Stomach (tissue), 9 donors: Measurements from ENCODE around the gene SNX3. TPM values are rescaled to one million over a fixed set of nuclear protein-coding genes. Genes with fewer than 3 reads are reported as not detected.

Experiments
- DNase-seq, 2 donors: peaks; one replicate each; pipeline versions ENCODE4 v3.0.0 to v3.0.0-alpha.2; 2013 to 2019
- H3K27ac ChIP-seq, 5 donors: fragments of 200-600 bp in 4 of 5; sonication (generic) in 4 of 5; one replicate each; pipeline ENCODE4 v1.5.1; 2013 to 2019; ENCODE audit warnings: mild to moderate bottlenecking in 1 of 5, moderate library complexity in 1 of 5
- H3K27me3 ChIP-seq, 3 donors: fragments of 200-600 bp; sonication (generic); one replicate each; pipeline ENCODE4 v1.5.1; 2017 to 2019; ENCODE audit warnings: mixed run types in 1 of 3
- H3K36me3 ChIP-seq, 4 donors: fragments of 200-600 bp; sonication (generic); 1 replicate in 3 of 4; 2 replicates in 1 of 4; pipeline ENCODE4 v1.5.1; 2016 to 2019
- H3K4me1 ChIP-seq, 4 donors: fragments of 200-600 bp; sonication (generic); one replicate each; pipeline ENCODE4 v1.5.1; 2016 to 2019
- H3K4me3 ChIP-seq, 4 donors: fragments of 200-600 bp; sonication (generic) in 3 of 4; one replicate each; pipeline ENCODE4 v1.5.1; 2016 to 2019; ENCODE audit warnings: mild to moderate bottlenecking in 1 of 4
- H3K9me3 ChIP-seq, 4 donors: fragments of 200-600 bp; sonication (generic); one replicate each; pipeline ENCODE4 v1.5.1; 2016 to 2019
- EP300 ChIP-seq: sonication (generic); formaldehyde crosslinking; IDR thresholded peaks from one replicate; pipeline ENCODE4 v1.6.1; 2017; ENCODE audit warnings: antibody characterized with exemption
- POLR2A ChIP-seq, 4 donors: fragments of 450-650 bp; IDR thresholded peaks; one replicate each; pipeline ENCODE4 v1.6.1; 2016; ENCODE audit warnings: antibody characterized with exemption in 4 of 4, control low read depth in 2 of 4, mild to moderate bottlenecking in 1 of 4, moderate library complexity in 1 of 4
- POLR2AphosphoS5 ChIP-seq, 3 donors: sonication (generic); formaldehyde crosslinking; IDR thresholded peaks; one replicate each; pipeline ENCODE4 v1.6.1; 2016; ENCODE audit warnings: antibody characterized with exemption in 3 of 3
- WGBS, 5 donors: extraction: QIAGEN DNeasy Blood & Tissue Kit in 3 of 5; methylation state at CpG; one replicate each; pipeline versions ENCODE4 v1.1.5 to v1.1.7; 2013 to 2018; 5-methylcytosine and 5-hydroxymethylcytosine counted together
- intact Hi-C: fragments of 100-400 bp; cut with DNase I; formaldehyde crosslinking; loops from one replicate; pipeline ENCODE4 v1.15.1; 2023; ENCODE audit warnings: low total_unique reads
- polyA plus RNA-seq, 3 donors: library from polyadenylated mRNA; stranded (reverse); fragments of 200-250 nt; gene quantifications; one replicate each; pipeline ENCODE4 v1.2.3, GENCODE V29; 2013
- total RNA-seq, 5 donors: library from RNA; depleted of rRNA; stranded (reverse); fragments of >200 nt; gene quantifications; one replicate each; pipeline versions ENCODE4 v1.1.0 to v1.2.3, GENCODE V29; 2014 to 2016
- TF ChIP-seq, protein P1 (sequence below), 7 experiments: fragments of 450-650 bp in 4 of 7; fragments of 200-600 bp in 3 of 7; sonication (generic) in 3 of 7; IDR thresholded peaks; one replicate each; pipeline ENCODE4 v1.5.1; 2016 to 2019; ENCODE audit warnings: antibody characterized with exemption in 7 of 7, control low read depth in 2 of 7, mild to moderate bottlenecking in 1 of 7
- donor health status: healthy with polysubstance abuse.
- donor health status: Bipolar disorder and iron deficiency.
- donor health status: healthy.

The SNX3 gene
- total and polyA plus RNA-seq, 8 donors: 46.1 to 199 (median 144) TPM

DNA sequence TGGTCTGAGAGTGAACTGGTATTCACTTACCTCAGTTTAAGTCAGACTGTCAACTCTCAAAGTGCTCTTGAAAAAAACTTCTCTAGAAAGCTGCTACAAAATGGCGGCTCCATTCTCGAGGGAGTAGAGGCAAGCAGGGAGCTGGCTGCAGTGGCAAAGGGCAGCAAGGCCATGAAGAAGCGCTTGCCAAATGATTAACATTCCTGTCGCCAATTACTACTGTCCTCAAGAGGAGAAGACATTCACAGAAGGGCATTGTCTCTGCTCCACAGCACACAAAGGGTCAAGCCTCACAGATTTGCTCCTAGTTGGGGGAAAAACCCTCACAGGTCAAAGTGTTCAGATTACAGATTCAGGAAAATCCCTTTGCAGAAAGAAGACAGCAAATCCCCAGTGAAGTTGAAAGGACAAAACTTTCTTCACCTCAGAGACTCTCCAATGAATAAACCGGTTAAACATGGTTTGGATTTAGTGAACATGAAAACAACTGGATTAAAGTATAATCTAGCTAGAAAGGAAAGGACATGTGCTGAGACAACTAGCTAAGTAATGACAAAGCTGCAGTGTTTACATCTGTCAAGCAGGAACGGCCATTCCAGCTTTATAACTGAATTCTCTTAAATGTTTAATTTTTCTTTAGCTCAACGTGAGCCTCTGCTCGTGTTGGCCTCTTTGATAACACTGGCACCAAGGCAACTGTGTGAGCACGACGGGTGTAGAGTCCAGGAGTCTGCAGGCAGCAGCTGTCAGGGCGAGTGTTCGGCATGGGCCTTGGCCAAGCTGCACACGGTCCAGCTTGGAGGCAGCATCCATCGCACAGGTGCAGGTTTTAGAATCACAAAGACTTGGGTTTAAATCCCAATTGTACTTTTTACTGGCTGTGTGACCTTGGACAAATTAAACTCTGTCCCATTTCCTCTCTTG lies 57.4 kb downstream of the SNX3 start:
- H3K4me1 ChIP-seq: no peaks in the 10 kb centered on the region
- WGBS, 5 donors: 58 to 69% (median 60%) methylated on average over 14 of the region's 14 CpGs
- no peaks in the 10 kb centered on the region for H3K27me3 ChIP-seq
- H3K9me3 ChIP-seq: no peaks in the 10 kb centered on the region
- TF ChIP-seq EP300 (no peak), POLR2AphosphoS5 (IDR thresholded peaks at IDR 0.05) (no peak)
- TF ChIP-seq, protein P1, sequence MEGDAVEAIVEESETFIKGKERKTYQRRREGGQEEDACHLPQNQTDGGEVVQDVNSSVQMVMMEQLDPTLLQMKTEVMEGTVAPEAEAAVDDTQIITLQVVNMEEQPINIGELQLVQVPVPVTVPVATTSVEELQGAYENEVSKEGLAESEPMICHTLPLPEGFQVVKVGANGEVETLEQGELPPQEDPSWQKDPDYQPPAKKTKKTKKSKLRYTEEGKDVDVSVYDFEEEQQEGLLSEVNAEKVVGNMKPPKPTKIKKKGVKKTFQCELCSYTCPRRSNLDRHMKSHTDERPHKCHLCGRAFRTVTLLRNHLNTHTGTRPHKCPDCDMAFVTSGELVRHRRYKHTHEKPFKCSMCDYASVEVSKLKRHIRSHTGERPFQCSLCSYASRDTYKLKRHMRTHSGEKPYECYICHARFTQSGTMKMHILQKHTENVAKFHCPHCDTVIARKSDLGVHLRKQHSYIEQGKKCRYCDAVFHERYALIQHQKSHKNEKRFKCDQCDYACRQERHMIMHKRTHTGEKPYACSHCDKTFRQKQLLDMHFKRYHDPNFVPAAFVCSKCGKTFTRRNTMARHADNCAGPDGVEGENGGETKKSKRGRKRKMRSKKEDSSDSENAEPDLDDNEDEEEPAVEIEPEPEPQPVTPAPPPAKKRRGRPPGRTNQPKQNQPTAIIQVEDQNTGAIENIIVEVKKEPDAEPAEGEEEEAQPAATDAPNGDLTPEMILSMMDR (IDR thresholded peaks at IDR 0.05): no peak
- peaks cover 0 to 22% (median 12%) of the 10 kb centered on the region in 4 donors for H3K36me3 ChIP-seq
- intact Hi-C loops: no loop called here
- peak in 1 of 2 donors; percentile 47 for DNase-seq
- no peak overlapping the region for H3K27ac ChIP-seq
- no peak overlapping the region for H3K4me3 ChIP-seq

DNA sequence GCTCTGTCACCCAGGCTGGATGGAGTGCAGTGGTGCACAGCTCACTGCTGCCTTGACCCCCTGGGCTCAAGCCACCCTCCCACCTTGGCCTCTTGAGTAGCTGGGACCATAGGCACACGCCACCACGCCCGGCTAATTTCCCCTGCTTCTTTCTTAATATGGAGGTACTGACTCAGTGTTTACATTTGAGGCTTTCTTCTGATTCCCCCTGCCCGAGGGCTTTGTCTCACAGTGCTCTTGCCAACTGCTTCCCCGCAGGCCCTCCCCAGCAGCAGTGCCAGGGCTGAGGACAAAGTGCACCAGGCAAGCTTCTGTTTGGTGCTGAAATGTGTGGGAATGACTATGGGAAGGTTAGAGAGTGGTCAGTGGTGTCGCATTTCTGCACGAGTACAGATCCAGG lies 60.2 kb downstream of the SNX3 start:
- no peaks in the 10 kb centered on the region for H3K9me3 ChIP-seq
- peak in 1 of 2 donors; percentile 42 for DNase-seq
- no peaks in the 10 kb centered on the region for H3K27me3 ChIP-seq
- H3K27ac ChIP-seq: no peak overlapping the region
- TF ChIP-seq POLR2A (IDR thresholded peaks at IDR 0.05): no peak
- TF ChIP-seq POLR2AphosphoS5 (IDR thresholded peaks at IDR 0.05): no peak
- TF ChIP-seq EP300: no peak
- TF ChIP-seq, protein P1 (IDR thresholded peaks at IDR 0.05): no peak
- peaks cover 0 to 8% (median 2%) of the 10 kb centered on the region in 4 donors for H3K36me3 ChIP-seq
- intact Hi-C loops: no loop called here
- no peaks in the 10 kb centered on the region for H3K4me1 ChIP-seq
- WGBS, 5 donors: 35 to 55% (median 48%) methylated on average over 7 of the region's 7 CpGs
- H3K4me3 ChIP-seq: no peak overlapping the region

DNA sequence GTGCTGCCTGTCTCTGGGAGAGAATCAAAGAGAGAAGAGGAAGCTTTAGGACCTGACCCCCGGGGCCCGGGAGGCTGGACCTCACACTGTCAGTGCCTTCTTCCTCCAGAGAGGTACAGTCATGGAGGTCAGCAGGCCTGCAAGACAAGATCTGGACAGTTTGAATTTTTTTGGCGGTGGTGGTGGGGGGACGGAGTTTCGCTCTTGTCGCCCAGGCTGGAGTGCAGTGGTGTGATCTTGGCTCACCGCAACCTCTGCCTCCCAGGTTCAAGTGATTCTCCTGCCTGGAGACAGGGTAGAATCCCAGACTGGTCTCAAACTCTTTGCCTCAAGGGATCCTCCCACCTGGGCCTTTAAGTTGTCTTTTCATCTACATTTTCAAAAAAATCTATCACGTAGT lies 60.7 kb downstream of the SNX3 start:
- no peak overlapping the region for H3K27ac ChIP-seq

DNA sequence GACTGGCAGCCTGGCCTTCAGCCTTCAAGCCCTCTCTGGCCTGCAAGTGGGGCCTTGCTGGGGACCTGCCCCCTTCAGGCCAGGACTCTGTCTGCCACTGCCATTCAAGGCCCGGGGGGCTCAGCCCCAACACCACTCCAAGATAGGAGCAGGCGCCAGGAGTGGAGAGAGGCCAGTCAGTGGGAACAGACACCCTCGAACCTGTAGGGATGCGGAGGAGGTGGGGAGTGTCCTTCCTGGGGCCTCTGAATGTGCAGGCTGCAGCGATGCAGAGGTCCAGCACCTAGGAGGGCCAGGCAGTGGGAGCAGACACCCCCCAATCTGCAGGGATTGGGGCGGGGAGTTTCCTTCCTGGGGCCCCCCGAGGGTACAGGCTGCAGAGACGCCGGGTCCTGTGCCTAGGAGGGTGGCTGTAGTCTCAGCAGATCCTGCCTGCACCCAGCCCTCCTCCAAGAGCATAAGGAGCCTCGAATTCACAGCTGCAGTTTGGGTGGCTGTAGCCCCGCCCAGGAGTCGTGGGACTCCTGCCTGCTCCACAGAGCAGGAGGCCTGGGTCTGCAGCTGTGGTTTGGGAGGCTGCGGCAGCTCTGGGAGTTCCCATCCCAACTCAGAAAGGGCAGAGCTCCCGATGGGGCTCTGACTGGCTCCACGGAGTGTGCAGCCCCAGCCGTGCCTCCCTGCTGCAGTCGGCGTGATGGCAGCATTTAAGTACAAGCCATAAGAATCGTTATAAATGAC lies 61.9 kb downstream of the SNX3 start:
- 82 to 89% (median 87%) methylated on average over 11 to 19 of the region's 19 CpGs for WGBS, 5 donors
- H3K36me3 ChIP-seq: peaks cover 0 to 8% (median 0%) of the 10 kb centered on the region in 4 donors

More for the DNA sequence above, 60.7 kb downstream of the SNX3 start:
- Histone ChIP-seq H3K4me3 (no peak overlapping the region), H3K9me3 (no peaks in the 10 kb centered on the region), H3K27me3 (no peaks in the 10 kb centered on the region), H3K4me1 (no peaks in the 10 kb centered on the region), H3K36me3 (peaks cover 0 to 8% (median 2%) of the 10 kb centered on the region in 4 donors)
- DNase-seq: no peak
- TF ChIP-seq POLR2A (IDR thresholded peaks at IDR 0.05): no peak
- TF ChIP-seq, protein P1 (IDR thresholded peaks at IDR 0.05): no peak
- TF ChIP-seq EP300: no peak
- no peak for TF ChIP-seq POLR2AphosphoS5 (IDR thresholded peaks at IDR 0.05)
- intact Hi-C loops: no loop called here
- 88 to 96% (median 94%) methylated on average over 8 of the region's 8 CpGs for WGBS, 5 donors

More for the DNA sequence above, 61.9 kb downstream of the SNX3 start:
- DNase-seq: no peak
- TF ChIP-seq EP300 (no peak), POLR2AphosphoS5 (IDR thresholded peaks at IDR 0.05) (no peak), POLR2A (IDR thresholded peaks at IDR 0.05) (no peak)
- TF ChIP-seq, protein P1 (IDR thresholded peaks at IDR 0.05): no peak
- H3K27me3 ChIP-seq: no peaks in the 10 kb centered on the region
- no peaks in the 10 kb centered on the region for H3K4me1 ChIP-seq
- H3K27ac ChIP-seq: no peak overlapping the region
- intact Hi-C loops: no loop called here
- no peaks in the 10 kb centered on the region for H3K9me3 ChIP-seq
- no peak overlapping the region for H3K4me3 ChIP-seq
